HG02970 (cell line): ENCODE data around the gene ELN.

Source experiments
- ATAC-seq: cut with Tn5 transposase; IDR thresholded peaks from one replicate; pipeline ENCODE4 v1.9.1; 2021; ENCODE audit warnings: mild to moderate bottlenecking, moderate library complexity, moderate number of reproducible peaks; ENCODE audit not compliant: unreplicated experiment, low FRiP score

The ELN gene

DNA sequence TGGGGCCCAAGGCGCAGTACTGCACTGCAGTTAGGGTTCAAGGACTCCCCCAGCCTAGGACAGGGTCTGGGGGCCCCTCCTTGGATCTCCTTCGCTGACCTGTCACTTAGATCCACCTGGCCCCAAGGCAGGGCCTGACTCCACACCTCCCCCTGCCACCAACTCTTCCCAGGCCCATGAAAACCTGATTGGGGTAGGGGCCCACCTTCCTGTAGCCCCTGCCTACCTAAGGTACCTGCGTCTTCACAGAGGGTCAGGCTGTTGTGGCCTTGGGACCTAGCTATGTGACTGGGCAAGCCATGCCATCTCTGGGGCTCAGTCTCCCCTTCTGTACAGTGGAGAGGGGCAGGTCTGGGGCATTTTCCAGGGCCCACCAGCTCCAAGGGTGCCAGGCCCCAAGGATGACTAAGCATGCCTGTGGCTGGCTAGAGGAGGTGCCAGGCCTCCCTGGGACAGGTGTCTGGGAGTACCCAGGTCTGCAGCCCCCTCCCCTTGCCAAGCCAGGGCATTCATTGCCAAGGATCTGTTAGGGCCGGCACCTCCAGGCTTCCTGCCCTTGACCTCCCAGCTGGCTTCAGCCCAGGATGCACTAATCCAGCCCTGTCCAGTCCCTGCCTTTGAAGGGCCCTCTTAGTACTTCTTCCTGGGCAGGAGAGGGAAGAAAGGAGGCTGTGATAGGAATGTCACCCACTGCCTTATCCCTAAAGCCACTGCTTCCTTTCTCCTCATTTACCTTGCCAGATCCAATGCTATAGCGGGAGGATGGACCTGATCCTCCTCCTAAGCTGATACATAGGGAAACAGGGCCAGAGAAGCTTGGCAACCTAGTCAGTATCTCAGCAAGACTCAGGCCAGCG is 57.0 kb downstream of the ELN start:
- ATAC-seq, result no peak

DNA sequence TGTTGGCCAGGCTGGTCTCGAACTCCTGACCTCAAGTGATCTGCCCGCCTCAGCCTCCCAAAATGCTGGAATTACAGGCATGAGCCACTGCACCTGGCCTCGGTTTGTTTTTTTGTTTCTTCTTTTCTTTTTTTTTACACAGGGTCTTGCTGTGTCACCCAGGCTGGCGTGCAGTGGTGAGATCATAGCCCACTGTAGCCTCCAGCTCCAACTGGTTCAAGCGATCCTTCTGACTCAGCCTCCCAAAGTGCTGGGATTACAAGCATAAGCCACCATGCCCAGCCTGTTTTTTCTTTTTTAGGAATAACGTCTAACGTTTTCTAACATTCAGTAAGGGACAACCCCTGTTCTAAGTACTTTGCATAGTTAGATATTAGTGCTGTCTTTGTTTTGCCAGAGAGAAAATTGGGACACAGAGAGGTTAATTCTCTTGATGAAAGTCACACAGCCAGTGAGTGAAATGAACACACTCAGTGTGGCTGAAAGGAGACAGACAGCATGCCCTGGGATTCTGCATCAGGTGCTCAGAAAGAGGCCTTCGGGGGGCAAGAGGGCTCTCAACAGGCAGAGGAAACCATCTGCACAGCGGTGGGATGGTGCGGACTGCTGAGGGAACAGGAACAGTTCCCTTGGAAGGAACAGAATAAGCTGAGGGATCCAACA is 59.9 kb downstream of the ELN start:
- no peak for ATAC-seq

DNA sequence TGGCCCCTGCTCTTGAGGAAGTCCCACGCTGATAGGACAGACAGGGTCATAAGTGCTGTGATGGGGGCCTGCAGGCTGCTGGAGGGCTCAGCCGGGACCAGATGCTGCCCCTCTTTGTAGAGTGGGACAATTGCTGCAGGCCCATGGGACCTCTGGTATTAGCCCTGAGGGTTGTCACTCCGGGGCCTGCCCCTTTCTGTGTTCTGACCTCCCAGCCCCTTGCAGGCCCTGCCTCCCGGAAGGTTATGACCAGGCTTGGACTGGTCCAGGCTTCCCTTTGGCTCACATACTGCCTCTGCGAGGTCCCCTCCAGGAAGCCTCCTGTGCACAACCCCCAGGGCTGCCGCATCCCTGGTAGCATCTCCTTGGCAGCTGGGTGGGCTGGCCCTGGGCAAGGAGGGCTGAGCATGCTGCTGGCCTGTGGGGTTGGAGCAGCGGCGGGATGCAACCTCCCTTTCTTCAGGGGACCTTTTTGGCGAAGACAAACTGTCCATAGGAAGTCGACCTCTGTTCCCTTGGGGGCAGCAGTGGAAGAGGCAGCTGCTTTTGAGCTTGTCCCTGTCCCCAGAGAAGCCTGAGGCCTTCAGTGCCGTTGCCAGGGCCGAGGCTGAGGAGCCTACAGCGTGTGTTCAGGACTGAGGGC is 64.5 kb downstream of the ELN start:
- ATAC-seq, result no peak

DNA sequence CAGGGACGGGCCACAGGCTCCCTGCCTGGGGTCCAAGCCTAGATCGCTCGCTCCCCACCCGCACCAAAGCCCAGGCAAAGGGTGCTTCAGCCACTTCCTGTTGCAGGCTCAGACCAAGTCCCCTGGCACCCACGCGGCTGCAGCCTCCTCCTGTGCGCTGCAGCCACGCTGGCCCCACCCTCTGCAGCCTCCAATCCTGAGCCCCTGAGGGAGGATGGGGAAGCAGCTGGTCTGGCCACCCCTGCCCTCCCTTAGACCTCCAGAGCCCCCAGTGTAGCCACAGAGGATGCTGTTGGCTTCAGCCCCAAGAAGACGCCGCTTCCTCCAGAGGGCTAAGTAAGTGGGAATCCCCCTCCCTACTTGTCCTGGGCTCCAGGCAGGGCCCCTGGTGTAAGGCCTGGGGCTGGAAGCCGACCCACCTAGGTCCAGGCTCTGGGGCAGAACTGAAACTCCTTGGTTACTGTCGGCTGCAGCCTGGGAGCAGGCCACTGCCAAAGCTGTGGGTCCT is 65.0 kb downstream of the ELN start:
- peak; percentile 40 for ATAC-seq

DNA sequence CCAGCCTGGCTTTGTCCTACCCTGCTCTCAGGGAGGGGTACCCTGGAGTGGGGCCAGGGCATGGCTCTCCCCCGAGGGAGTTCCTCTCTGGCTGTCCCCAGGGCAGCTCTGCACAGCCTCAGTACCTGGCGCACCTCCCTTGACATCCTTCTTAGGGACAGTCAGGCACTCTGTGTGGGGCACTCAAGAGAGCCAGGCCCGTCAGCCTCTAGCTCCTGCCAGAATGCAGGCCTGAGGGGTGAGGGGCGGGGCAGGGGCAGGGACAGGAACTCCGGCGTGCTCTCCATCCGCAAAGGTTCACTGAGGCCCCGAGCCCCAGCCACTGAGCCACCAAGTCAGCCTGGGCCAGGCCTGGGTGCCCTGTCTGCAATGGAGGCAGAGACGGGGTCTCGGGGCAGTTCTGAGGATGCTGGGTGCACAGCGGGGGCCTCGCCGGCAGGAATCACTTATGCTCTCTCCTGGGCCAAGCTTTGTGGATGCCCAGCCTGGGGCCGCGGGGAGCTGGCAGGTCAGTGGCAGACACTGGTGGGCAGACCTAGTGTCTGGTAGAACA is 65.8 kb downstream of the ELN start:
- ATAC-seq, result no peak

DNA sequence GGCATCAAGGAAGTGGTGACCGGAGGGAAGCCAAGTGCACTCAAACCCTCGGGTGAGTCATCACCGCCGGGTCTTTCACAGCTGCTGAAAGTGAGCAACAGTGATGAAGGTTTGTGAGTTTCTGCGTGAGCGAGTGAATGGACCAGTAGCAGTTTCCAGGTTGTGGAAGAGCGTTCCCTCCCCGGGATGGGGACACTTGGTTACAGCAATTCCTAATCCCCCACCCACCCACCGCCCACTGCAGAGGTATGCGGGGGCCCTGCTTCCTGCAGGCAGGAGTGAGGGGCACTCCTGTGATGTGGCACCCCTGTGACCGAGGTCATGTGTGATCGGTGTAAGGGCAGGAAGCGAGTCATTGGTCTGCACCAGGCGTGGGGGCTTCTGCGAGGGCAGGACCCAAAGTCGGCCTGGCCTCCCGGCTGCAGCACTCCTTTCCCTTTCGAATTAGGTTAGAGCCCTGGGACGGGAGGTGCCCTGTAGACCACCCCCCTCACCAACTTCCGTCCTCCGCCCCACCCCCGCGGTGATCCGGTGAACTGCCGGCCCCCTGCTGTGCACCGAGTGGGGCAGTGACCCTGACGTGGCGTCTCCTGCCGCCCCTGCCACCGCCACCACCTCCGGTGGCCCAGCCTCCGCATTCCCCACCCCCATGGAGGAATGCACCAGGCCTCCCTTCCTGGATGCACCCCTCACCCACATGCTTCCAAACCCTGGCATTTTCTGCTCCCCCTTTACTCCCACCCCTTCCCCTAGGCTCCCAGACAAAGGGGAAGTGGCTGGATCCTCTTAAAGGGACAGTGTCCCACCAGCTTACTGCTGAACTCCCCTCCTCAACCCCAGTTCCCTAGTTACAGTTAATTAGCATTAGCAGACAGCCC is 66.5 kb downstream of the ELN start:
- ATAC-seq, result no peak

DNA sequence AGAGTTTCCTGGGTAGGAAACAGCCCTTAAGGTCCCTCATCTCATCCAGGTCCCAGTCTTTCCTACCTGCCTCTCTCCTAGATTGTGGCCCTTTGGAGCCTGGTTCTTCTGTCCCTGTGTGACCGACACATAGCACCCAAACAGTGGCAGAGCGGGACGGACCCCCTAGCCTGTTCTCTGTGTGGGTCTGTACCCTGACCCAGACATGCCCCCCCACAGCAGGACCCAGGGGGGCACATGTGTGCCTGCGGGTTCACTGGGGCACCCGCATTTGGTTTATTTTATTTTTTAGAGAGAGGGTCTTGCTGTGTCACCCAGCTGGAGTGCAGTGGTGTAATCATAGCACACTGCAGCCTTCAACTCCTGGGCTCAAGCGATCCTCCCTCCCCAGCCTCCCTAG is 67.2 kb downstream of the ELN start:
- no peak for ATAC-seq

DNA sequence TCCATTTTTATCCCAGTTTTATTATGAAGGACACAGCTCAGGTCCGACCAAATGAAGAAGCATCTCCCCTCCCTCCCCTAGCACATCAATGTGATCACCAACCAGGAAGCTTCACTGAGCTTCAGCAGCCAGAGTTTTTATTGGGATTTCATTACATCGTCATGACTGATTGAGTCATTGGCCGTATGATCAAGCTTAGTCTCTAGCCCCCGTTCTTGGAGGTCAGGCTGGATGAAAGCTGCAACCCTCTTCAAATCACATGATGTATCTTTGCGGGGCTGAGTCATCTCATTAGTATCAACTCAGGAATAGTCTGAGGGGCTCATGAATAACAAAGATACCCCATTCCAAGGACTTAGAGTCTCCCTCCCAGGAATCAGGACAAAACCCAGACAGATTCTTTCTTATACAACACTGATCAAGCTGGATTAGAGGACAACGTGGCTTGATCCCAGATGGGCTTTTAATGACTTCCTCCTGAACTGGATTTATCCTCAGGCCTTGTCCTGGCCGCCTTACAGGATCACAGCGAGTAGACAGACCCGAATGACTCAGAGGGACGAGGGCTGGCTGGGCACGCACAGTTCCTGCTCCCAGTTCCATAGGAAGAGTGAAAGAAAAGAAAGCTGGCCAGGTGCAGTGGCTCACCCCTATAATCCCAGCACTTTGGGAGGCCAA is 70.1 kb downstream of the ELN start:
- ATAC-seq, result no peak

DNA sequence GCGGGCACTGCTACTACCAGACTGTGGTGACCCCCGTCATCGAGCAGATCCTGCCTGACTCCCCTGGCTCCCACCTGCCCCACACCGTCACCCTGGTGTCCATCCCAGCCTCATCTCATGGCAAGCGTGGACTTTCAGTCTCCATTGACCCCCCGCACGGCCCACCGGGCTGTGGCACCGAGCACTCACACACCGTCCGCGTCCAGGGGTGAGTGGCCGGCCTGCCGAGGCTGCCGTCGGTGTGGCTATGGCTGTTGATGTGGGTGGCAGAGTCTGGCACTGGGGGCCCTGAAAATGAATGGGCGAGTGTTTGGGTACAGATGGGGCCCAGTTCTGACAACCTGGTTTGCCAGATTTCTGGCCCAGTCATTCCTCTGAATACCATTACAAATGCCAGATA is 71.1 kb downstream of the ELN start:
- ATAC-seq, result no peak

DNA sequence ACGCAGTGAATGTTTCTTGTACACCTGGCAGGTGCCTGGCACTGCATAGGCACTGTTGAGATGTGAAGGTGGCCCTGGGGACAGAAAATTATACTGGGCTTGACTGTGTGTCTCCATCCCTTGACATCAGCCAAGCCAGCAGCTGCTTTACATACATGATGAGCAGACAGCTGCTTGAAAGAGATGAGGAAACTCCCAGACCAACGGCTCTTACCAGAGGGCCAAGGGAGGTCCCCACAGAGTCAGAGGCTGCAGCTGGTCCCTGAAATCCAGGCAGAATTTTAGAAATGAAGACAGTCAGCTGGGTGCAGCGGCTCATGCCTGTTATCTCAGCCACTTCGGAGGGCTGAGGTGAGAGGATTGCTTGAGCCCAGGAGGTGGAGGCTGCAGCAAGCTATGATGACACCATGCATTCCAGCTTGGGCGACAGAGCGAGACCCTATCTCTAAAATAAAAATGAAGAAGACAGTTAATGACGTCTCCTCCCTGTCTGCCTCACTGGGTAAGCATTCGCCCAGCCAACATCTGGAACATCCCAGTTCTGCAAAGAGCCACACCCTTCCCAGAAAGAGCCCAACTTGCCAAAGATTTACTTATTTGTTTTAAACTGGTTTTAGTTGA is 73.2 kb downstream of the ELN start:
- peak; percentile 71 for ATAC-seq

DNA sequence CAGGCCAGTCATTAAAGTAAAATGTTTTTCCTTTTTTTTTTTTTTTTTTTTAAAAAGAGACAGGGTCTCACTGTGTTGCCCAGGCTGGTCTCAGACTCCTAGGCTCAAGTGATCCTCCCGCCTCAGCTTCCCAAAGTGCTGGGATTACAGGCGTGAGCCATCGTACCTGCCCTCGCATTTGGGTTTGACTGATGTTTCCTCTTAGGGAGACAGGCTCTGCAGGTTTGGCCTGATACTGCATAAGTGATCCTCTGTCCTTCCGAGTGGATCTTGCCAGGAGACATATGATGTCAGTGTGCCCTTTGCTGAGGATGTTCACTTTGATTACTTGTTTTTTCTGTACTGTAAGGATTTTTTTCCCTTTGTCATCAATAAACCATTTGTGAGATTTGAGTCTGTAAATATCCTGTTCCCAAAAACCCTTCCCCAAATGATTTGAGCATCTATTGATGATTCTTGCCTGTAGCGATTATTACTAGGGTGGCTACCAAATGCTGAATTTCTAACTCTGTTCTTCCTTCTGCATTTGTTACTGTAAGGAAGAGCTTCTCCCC is 75.3 kb downstream of the ELN start:
- ATAC-seq, result no peak

DNA sequence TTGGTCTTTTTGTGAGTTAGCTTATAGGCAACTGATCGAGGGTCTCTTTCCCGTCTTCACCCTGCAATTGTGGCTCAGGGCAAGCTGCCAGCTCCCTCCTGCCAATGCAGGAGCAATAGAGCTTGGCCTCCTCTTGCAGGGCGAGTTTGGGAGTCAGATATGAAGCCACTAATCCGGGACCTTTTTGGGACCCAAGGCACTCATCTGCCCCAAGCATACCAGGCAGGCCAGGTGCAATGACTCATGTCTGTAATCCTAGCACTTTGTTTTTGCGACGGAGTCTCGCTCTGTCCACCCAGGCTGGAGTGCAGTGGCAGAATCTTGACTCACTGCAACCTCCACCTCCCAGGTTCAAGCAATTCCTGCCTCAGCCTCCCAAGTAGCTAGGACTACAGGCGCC is 76.7 kb downstream of the ELN start:
- ATAC-seq, result no peak

DNA sequence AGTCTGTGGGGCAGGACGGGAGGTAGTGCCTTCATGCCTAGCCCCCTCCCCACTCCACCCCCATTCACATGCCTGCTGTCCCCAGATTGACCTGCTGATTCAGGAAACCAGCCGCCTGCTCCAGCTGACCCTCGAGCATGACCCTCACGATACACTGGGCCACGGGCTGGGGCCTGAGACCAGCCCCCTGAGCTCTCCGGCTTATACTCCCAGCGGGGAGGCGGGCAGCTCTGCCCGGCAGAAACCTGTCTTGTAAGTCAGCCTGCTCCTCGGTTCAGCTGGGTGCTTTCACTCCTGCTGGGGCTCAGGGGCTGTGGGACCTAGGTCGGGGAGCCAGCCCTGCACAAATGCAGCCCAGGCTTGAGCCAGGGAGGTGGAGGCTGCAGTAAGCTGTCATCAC is 78.0 kb downstream of the ELN start:
- ATAC-seq, result no peak

DNA sequence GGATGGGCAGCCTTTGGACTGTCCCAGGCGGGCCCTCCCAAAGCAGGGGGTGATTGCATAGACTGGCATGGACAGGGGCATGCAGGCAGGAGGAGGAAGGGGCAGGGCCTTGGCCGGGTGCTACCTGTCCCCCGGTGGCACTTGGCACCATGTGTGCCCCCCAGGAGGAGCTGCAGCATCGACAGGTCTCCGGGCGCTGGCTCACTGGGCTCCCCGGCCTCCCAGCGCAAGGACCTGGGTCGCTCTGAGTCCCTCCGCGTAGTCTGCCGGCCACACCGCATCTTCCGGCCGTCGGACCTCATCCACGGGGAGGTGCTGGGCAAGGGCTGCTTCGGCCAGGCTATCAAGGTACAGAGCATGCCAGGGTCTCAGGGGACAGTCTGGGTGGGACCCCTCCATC is 78.9 kb downstream of the ELN start:
- ATAC-seq, result no peak

DNA sequence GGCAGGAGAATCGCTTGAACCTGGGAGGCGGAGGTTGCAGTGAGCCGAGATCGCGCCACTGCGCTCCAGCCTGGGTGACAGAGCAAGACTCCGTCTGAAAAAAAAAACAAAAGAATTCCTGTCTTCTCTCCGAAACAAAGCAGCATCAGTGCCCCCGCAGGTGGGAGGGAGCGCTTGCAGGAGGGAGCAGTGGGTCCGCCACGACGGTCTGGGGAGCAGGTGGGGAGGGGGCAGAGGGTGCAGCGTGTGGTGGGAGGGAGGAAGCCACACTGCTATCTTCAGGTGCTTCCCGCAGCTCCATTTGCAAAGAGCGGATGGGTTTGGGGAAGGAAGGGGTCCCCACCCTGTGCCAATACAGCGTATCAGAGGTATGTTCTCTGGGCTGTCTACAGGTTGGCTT is 87.4 kb downstream of the ELN start:
- no peak for ATAC-seq

DNA sequence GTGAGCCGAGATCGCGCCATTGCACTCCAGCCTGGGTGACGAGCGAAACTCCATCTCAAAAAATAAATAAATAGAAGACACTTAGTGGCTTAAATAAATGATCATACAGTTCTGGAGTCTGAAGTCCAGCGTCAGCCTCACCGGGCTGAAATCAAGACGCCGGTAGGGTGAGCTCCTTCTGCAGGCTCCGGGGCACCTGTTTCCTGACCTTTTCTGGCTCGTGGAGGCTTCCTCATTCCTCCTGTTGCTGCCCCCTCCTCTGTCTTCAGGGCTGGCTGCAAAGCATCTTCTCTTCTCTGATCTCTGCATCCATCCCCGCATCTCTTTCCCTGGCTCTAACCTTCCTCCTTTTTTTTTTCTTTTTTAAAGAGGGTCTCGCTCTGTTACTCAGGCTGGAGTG is 88.4 kb downstream of the ELN start:
- no peak for ATAC-seq
